ENCODE data around the gene CD101.
A peak's percentile ranks its signal among the peaks of the same experiment; 100 is the strongest.

CD101 gene

GRCh38 chr1:117058810-117059209 lies 57.2 kb downstream of the CD101 start:
- no peak for DNase-seq (ENCODE audit: insufficient read length, low spot score)
- TF ChIP-seq TAF1 (IDR thresholded peaks at IDR 0.05; ENCODE audit: low read depth, low read length) (no peak), PAX5 (IDR thresholded peaks at IDR 0.05; ENCODE audit: insufficient read depth, low read length, severe bottlenecking) (no peak), SPI1 (IDR thresholded peaks at IDR 0.05; ENCODE audit: low read depth, low read length) (no peak)
- FAIRE-seq = no peak

- TF ChIP-seq POLR2AphosphoS5 (IDR thresholded peaks at IDR 0.05; ENCODE audit: low read depth, low read length) (0 out of 2 replicates have a peak, but pooled peaks have one; percentile 31), TAF1 (IDR thresholded peaks at IDR 0.05; ENCODE audit: low read depth, low read length) (no peak), POLR2A (IDR thresholded peaks at IDR 0.05; ENCODE audit: low read depth, low read length) (0 out of 2 replicates have a peak, but pooled peaks have one; percentile 25), PAX5 (IDR thresholded peaks at IDR 0.05; ENCODE audit: insufficient read depth, low read length, severe bottlenecking) (no peak), POU2F2 (IDR thresholded peaks at IDR 0.05; ENCODE audit: low read depth, low read length) (peak; percentile 46; the same call in 1 of the 2 replicates), SPI1 (IDR thresholded peaks at IDR 0.05; ENCODE audit: low read depth, low read length) (no peak)
- FAIRE-seq = no peak
- no peak for DNase-seq (ENCODE audit: insufficient read length, low spot score)
These were observed 57.7 kb downstream of the CD101 start for GRCh38 chr1:117059334-117059677.

- TF ChIP-seq TAF1 (IDR thresholded peaks at IDR 0.05; ENCODE audit: low read depth, low read length) (peak; percentile 77), POU2F2 (IDR thresholded peaks at IDR 0.05; ENCODE audit: low read depth, low read length) (peak; percentile 64; the same call in 1 of the 2 replicates), POLR2A (IDR thresholded peaks at IDR 0.05; ENCODE audit: low read depth, low read length) (peak; percentile 93), SPI1 (IDR thresholded peaks at IDR 0.05; ENCODE audit: low read depth, low read length) (no peak; the same call in 1 of the 2 replicates), PAX5 (IDR thresholded peaks at IDR 0.05; ENCODE audit: insufficient read depth, low read length, severe bottlenecking) (no peak), POLR2AphosphoS5 (IDR thresholded peaks at IDR 0.05; ENCODE audit: low read depth, low read length) (peak; percentile 66)
- DNase-seq (ENCODE audit: insufficient read length, low spot score) (peak; percentile 84), FAIRE-seq (peak; percentile 94)
These were observed 58.3 kb downstream of the CD101 start, which contains the start of gene TTF2 for GRCh38 chr1:117059678-117060440. TSS of gene TTF2 (plus strand) at chr1:117060326. CDS start at chr1:117060347, 21 bp downstream.

- no peak for TF ChIP-seq SPI1 (IDR thresholded peaks at IDR 0.05; ENCODE audit: low read depth, low read length)
- peak; percentile 65 for TF ChIP-seq POLR2A (IDR thresholded peaks at IDR 0.05; ENCODE audit: low read depth, low read length)
- 0 out of 2 replicates have a peak, but pooled peaks have one; percentile 39 for TF ChIP-seq POLR2AphosphoS5 (IDR thresholded peaks at IDR 0.05; ENCODE audit: low read depth, low read length)
- FAIRE-seq (no peak), DNase-seq (ENCODE audit: insufficient read length, low spot score) (no peak)
These were observed 59.1 kb downstream of the CD101 start for GRCh38 chr1:117060441-117061317.

- no peak for TF ChIP-seq POLR2A (IDR thresholded peaks at IDR 0.05; ENCODE audit: low read depth, low read length)
- no peak for TF ChIP-seq SPI1 (IDR thresholded peaks at IDR 0.05; ENCODE audit: low read depth, low read length)
- peak; percentile 30; the same call in 1 of the 2 replicates for TF ChIP-seq POU2F2 (IDR thresholded peaks at IDR 0.05; ENCODE audit: low read depth, low read length)
- TF ChIP-seq TAF1 (IDR thresholded peaks at IDR 0.05; ENCODE audit: low read depth, low read length) = no peak
- TF ChIP-seq POLR2AphosphoS5 (IDR thresholded peaks at IDR 0.05; ENCODE audit: low read depth, low read length) = peak; percentile 52; the same call in 1 of the 2 replicates
- TF ChIP-seq PAX5 (IDR thresholded peaks at IDR 0.05; ENCODE audit: insufficient read depth, low read length, severe bottlenecking) = no peak
- DNase-seq (ENCODE audit: insufficient read length, low spot score) (no peak), FAIRE-seq (no peak)
These were observed 60.4 kb downstream of the CD101 start for GRCh38 chr1:117061986-117062415.

- FAIRE-seq = no peak
- no peak for DNase-seq (ENCODE audit: insufficient read length, low spot score)
- TF ChIP-seq TAF1 (IDR thresholded peaks at IDR 0.05; ENCODE audit: low read depth, low read length) (no peak), POLR2A (IDR thresholded peaks at IDR 0.05; ENCODE audit: low read depth, low read length) (no peak), POLR2AphosphoS5 (IDR thresholded peaks at IDR 0.05; ENCODE audit: low read depth, low read length) (no peak), SPI1 (IDR thresholded peaks at IDR 0.05; ENCODE audit: low read depth, low read length) (no peak), PAX5 (IDR thresholded peaks at IDR 0.05; ENCODE audit: insufficient read depth, low read length, severe bottlenecking) (no peak), POU2F2 (IDR thresholded peaks at IDR 0.05; ENCODE audit: low read depth, low read length) (no peak)
These were observed 64.8 kb downstream of the CD101 start for GRCh38 chr1:117066367-117066766.

- no peak for DNase-seq (ENCODE audit: insufficient read length, low spot score)
- FAIRE-seq = no peak
These were observed 66.2 kb downstream of the CD101 start for GRCh38 chr1:117067533-117068370.

GRCh38 chr1:117068580-117068979 lies 67.0 kb downstream of the CD101 start:
- TF ChIP-seq POU2F2 (IDR thresholded peaks at IDR 0.05; ENCODE audit: low read depth, low read length) (no peak), SPI1 (IDR thresholded peaks at IDR 0.05; ENCODE audit: low read depth, low read length) (no peak), TAF1 (IDR thresholded peaks at IDR 0.05; ENCODE audit: low read depth, low read length) (no peak), POLR2A (IDR thresholded peaks at IDR 0.05; ENCODE audit: low read depth, low read length) (no peak), POLR2AphosphoS5 (IDR thresholded peaks at IDR 0.05; ENCODE audit: low read depth, low read length) (no peak), PAX5 (IDR thresholded peaks at IDR 0.05; ENCODE audit: insufficient read depth, low read length, severe bottlenecking) (no peak)
- FAIRE-seq = no peak

More at GRCh38 chr1:117067533-117068370, 66.2 kb downstream of the CD101 start:
- no peak for TF ChIP-seq PAX5 (IDR thresholded peaks at IDR 0.05; ENCODE audit: insufficient read depth, low read length, severe bottlenecking)
- no peak for TF ChIP-seq POLR2A (IDR thresholded peaks at IDR 0.05; ENCODE audit: low read depth, low read length)
- TF ChIP-seq POLR2AphosphoS5 (IDR thresholded peaks at IDR 0.05; ENCODE audit: low read depth, low read length) = no peak
- TF ChIP-seq TAF1 (IDR thresholded peaks at IDR 0.05; ENCODE audit: low read depth, low read length) = no peak
- no peak for TF ChIP-seq POU2F2 (IDR thresholded peaks at IDR 0.05; ENCODE audit: low read depth, low read length)
- TF ChIP-seq SPI1 (IDR thresholded peaks at IDR 0.05; ENCODE audit: low read depth, low read length) = no peak

More at GRCh38 chr1:117068580-117068979, 67.0 kb downstream of the CD101 start:
- no peak for DNase-seq (ENCODE audit: insufficient read length, low spot score)
